GM23248 (cell line): ENCODE data around the gene LRBA. TPM values are rescaled to one million over a fixed set of nuclear protein-coding genes. Genes with fewer than 3 reads are reported as not detected.

ENCODE experiments used
- DNase-seq: peaks from one replicate; pipeline ENCODE4 v3.0.0-alpha.2; 2015
- H2AFZ ChIP-seq: fragments of 200-600 bp; sonication (generic); 2 replicates; pipeline ENCODE4 v1.6.1; 2016; ENCODE audit warnings: antibody characterized with exemption
- H3F3A ChIP-seq: fragments of 200-600 bp; sonication (generic); 2 replicates; pipeline ENCODE4 v1.6.1; 2016; ENCODE audit warnings: mild to moderate bottlenecking, antibody characterized with exemption, mixed run types; ENCODE audit not compliant: insufficient read depth
- H3K27ac ChIP-seq: fragments of 200-600 bp; sonication (generic); 2 replicates; pipeline ENCODE4 v1.5.1; 2016; ENCODE audit warnings: mild to moderate bottlenecking
- H3K27me3 ChIP-seq: fragments of 200-600 bp; sonication (generic); replicated peaks from 2 replicates; pipeline ENCODE4 v1.6.1; 2016; ENCODE audit warnings: mild to moderate bottlenecking; ENCODE audit not compliant: insufficient read depth
- H3K36me3 ChIP-seq: fragments of 200-600 bp; sonication (generic); 2 replicates; pipeline ENCODE4 v1.6.1; 2016; ENCODE audit warnings: low read depth, mild to moderate bottlenecking
- H3K4me1 ChIP-seq: fragments of 200-600 bp; sonication (generic); 2 replicates; pipeline ENCODE4 v1.6.1; 2016; ENCODE audit warnings: mild to moderate bottlenecking; ENCODE audit not compliant: insufficient read depth
- H3K4me2 ChIP-seq: fragments of 200-600 bp; sonication (generic); one replicate; pipeline ENCODE4 v1.6.1; 2016; ENCODE audit warnings: mild to moderate bottlenecking; ENCODE audit not compliant: unreplicated experiment
- H3K4me3 ChIP-seq: fragments of 200-600 bp; sonication (generic); 2 replicates; pipeline ENCODE4 v1.5.1; 2016; ENCODE audit warnings: mild to moderate bottlenecking
- H3K79me2 ChIP-seq: fragments of 200-600 bp; sonication (generic); 2 replicates; pipeline ENCODE4 v1.6.1; 2016; ENCODE audit warnings: mild to moderate bottlenecking; ENCODE audit not compliant: insufficient read depth
- H3K9ac ChIP-seq: fragments of 200-600 bp; sonication (generic); 2 replicates; pipeline ENCODE4 v1.6.1; 2016; ENCODE audit warnings: mild to moderate bottlenecking
- H3K9me2 ChIP-seq: fragments of 200-600 bp; sonication (generic); 2 replicates; pipeline ENCODE4 v1.6.1; 2016; ENCODE audit warnings: mixed run types, mild to moderate bottlenecking, moderate library complexity; ENCODE audit not compliant: insufficient read depth
- H3K9me3 ChIP-seq: fragments of 200-600 bp; sonication (generic); one replicate; pipeline ENCODE4 v1.6.1; 2017; ENCODE audit warnings: low read depth
- H4K20me1 ChIP-seq: fragments of 200-600 bp; sonication (generic); 2 replicates; pipeline ENCODE4 v1.6.0; 2016; ENCODE audit not compliant: insufficient read depth
- EZH2 ChIP-seq: fragments of 200-600 bp; sonication (generic); IDR thresholded peaks from 2 replicates; pipeline ENCODE4 v1.6.1; 2018; ENCODE audit warnings: antibody characterized with exemption, mild to moderate bottlenecking; ENCODE audit not compliant: insufficient read depth, poor library complexity, severe bottlenecking
- EZH2phosphoT487 ChIP-seq: fragments of 200-600 bp; sonication (generic); IDR thresholded peaks from 2 replicates; pipeline ENCODE4 v1.6.1; 2018; ENCODE audit warnings: antibody characterized with exemption, moderate library complexity, mild to moderate bottlenecking, low read depth; ENCODE audit not compliant: insufficient read depth
- WGBS, 2 experiments: methylation state at CpG; one replicate each; pipeline ENCODE4 v1.1.6; 2015 to 2017; ENCODE audit warnings: low lambda C conversion rate in 2 of 2, low coverage in 1 of 2; ENCODE audit errors: missing lambda C conversion rate in 2 of 2; 5-methylcytosine and 5-hydroxymethylcytosine counted together
- in situ Hi-C: fragments of 300-500 bp; cut with MboI; formaldehyde crosslinking; loops from 2 replicates; pipeline ENCODE4 v1.15.0; 2020
- polyA plus RNA-seq: library from polyadenylated mRNA; unstranded; fragments of >200 nt; fragmentation: Nextera tagmentation; extraction: Ambion mirVana; gene quantifications from 2 replicates; pipeline ENCODE4 v1.2.1, GENCODE V29; 2016
- total RNA-seq: library from RNA; depleted of rRNA; stranded (reverse); fragments of >200 nt; shearing (Covaris generic); gene quantifications from 2 replicates; pipeline ENCODE4 v1.2.3, GENCODE V29; 2014

The LRBA gene
- total and polyA plus RNA-seq, 2 experiments from 2014 or later, result 6.6 to 17.8 TPM

GRCh38 chr4:150411520-150411919, 603.6 kb downstream of the LRBA start:
- H2AFZ ChIP-seq, result no peak overlapping the region
- WGBS, 2 experiments, result 83 to 84% methylated on average over 4 of the region's 4 CpGs
- H3K9ac ChIP-seq, result no peak overlapping the region
- no peaks in the 10 kb centered on the region for H3K4me1 ChIP-seq
- in situ Hi-C loops, result no loop called here
- TF ChIP-seq EZH2phosphoT487 (no peak), EZH2 (no peak)
- no peaks in the 10 kb centered on the region for H4K20me1 ChIP-seq
- no peak overlapping the region for H3K4me2 ChIP-seq
- H3K4me3 ChIP-seq, result no peak overlapping the region
- H3K9me2 ChIP-seq, result 0 out of 2 replicates have a peak, but pooled peaks cover 5% of the 10 kb centered on the region
- no peaks in the 10 kb centered on the region for H3K9me3 ChIP-seq
- no peak overlapping the region for H3K27ac ChIP-seq
- H3K36me3 ChIP-seq, result no peaks in the 10 kb centered on the region
- no peaks in the 10 kb centered on the region for H3K79me2 ChIP-seq
- no peaks in the 10 kb centered on the region for H3K27me3 ChIP-seq
- DNase-seq, result no peak
- no peaks in the 10 kb centered on the region for H3F3A ChIP-seq

GRCh38 chr4:150402871-150403272, 612.2 kb downstream of the LRBA start:
- Histone ChIP-seq H3K9me3 (no peaks in the 10 kb centered on the region), H3K27me3 (no peaks in the 10 kb centered on the region), H3K79me2 (no peaks in the 10 kb centered on the region), H3K4me3 (no peak overlapping the region), H3F3A (no peaks in the 10 kb centered on the region), H4K20me1 (no peaks in the 10 kb centered on the region), H3K4me1 (no peaks in the 10 kb centered on the region), H3K36me3 (no peaks in the 10 kb centered on the region), H3K9ac (no peak overlapping the region), H3K27ac (no peak overlapping the region), H2AFZ (no peak overlapping the region), H3K4me2 (no peak overlapping the region), H3K9me2 (0 out of 2 replicates have a peak, but pooled peaks cover 5% of the 10 kb centered on the region)
- in situ Hi-C loops, result no loop called here
- WGBS, 2 experiments, result 87 to 92% methylated on average over 5 of the region's 5 CpGs
- no peak for DNase-seq
- no peak for TF ChIP-seq EZH2
- TF ChIP-seq EZH2phosphoT487, result no peak

GRCh38 chr4:150401083-150401687, 613.9 kb downstream of the LRBA start:
- TF ChIP-seq EZH2phosphoT487 (no peak), EZH2 (no peak)
- WGBS, 2 experiments, result 92 to 93% methylated on average over 7 of the region's 7 CpGs
- Histone ChIP-seq H3K9me3 (no peaks in the 10 kb centered on the region), H3K4me2 (no peak overlapping the region), H3K36me3 (no peaks in the 10 kb centered on the region), H4K20me1 (no peaks in the 10 kb centered on the region), H3K79me2 (no peaks in the 10 kb centered on the region), H3K27me3 (no peaks in the 10 kb centered on the region), H2AFZ (no peak overlapping the region), H3F3A (no peaks in the 10 kb centered on the region), H3K4me1 (no peaks in the 10 kb centered on the region), H3K4me3 (no peak overlapping the region), H3K27ac (no peak overlapping the region), H3K9ac (no peak overlapping the region), H3K9me2 (no peaks in the 10 kb centered on the region)
- in situ Hi-C loops, result no loop called here
- DNase-seq, result no peak

GRCh38 chr4:150395872-150396271, 619.2 kb downstream of the LRBA start:
- H3K27ac ChIP-seq, result no peak overlapping the region
- 41 to 43% methylated on average over 2 of the region's 2 CpGs for WGBS, 2 experiments
- no peak overlapping the region for H2AFZ ChIP-seq
- H3K79me2 ChIP-seq, result no peaks in the 10 kb centered on the region
- TF ChIP-seq EZH2phosphoT487 (no peak), EZH2 (no peak)
- in situ Hi-C loops, result no loop called here
- no peaks in the 10 kb centered on the region for H3K4me1 ChIP-seq
- no peak overlapping the region for H3K4me2 ChIP-seq
- no peaks in the 10 kb centered on the region for H3F3A ChIP-seq
- no peaks in the 10 kb centered on the region for H3K36me3 ChIP-seq
- H3K9me2 ChIP-seq, result no peaks in the 10 kb centered on the region
- no peaks in the 10 kb centered on the region for H3K27me3 ChIP-seq
- no peak overlapping the region for H3K4me3 ChIP-seq
- DNase-seq, result no peak
- no peaks in the 10 kb centered on the region for H4K20me1 ChIP-seq
- H3K9me3 ChIP-seq, result no peaks in the 10 kb centered on the region
- no peak overlapping the region for H3K9ac ChIP-seq

GRCh38 chr4:150394046-150394445, 621.0 kb downstream of the LRBA start:
- no peak overlapping the region for H3K4me3 ChIP-seq
- H3F3A ChIP-seq, result no peaks in the 10 kb centered on the region
- no peaks in the 10 kb centered on the region for H4K20me1 ChIP-seq
- no peak for TF ChIP-seq EZH2phosphoT487
- no peak for TF ChIP-seq EZH2
- H3K4me1 ChIP-seq, result no peaks in the 10 kb centered on the region
- no peak overlapping the region for H2AFZ ChIP-seq
- H3K4me2 ChIP-seq, result no peak overlapping the region
- in situ Hi-C loops, result no loop called here
- no peak overlapping the region for H3K9ac ChIP-seq
- no peaks in the 10 kb centered on the region for H3K9me3 ChIP-seq
- no peaks in the 10 kb centered on the region for H3K27me3 ChIP-seq
- H3K9me2 ChIP-seq, result no peaks in the 10 kb centered on the region
- H3K79me2 ChIP-seq, result no peaks in the 10 kb centered on the region
- H3K27ac ChIP-seq, result no peak overlapping the region
- DNase-seq, result no peak
- no peaks in the 10 kb centered on the region for H3K36me3 ChIP-seq
